Activated CD4-positive, alpha-beta T cell treated with anti-CD3 and anti-CD28 coated beads for 24 hours (primary cell): ENCODE results near the gene EPS8.
A peak's percentile ranks its signal among the peaks of the same experiment; 100 is the strongest.

Experiments used
- DNase-seq, 2 donors: peaks; one replicate each; pipeline ENCODE4 v3.0.0-alpha.2; 2020; ENCODE audit warnings: low read depth in 2 of 2

Gene EPS8

GRCh38 chr12:15602051-15602672 is 187.0 kb downstream of the EPS8 start:
- DNase-seq = no peak

- DNase-seq = no peak
Measured at GRCh38 chr12:15601210-15601800, 187.9 kb downstream of the EPS8 start.

GRCh38 chr12:15600223-15600935 is 188.8 kb downstream of the EPS8 start:
- DNase-seq = no peak

- no peak for DNase-seq
Measured at GRCh38 chr12:15599266-15600037, 189.7 kb downstream of the EPS8 start.

GRCh38 chr12:15597125-15597830 is 191.9 kb downstream of the EPS8 start:
- no peak for DNase-seq

- no peak for DNase-seq
Measured at GRCh38 chr12:15596174-15596573, 193.0 kb downstream of the EPS8 start.

GRCh38 chr12:15592934-15593333 is 196.3 kb downstream of the EPS8 start:
- DNase-seq = no peak

- DNase-seq = no peak
Measured at GRCh38 chr12:15591811-15592210, 197.4 kb downstream of the EPS8 start.

- DNase-seq = peak in 1 of 2 donors; percentile 13
Measured at GRCh38 chr12:15590180-15590826, 198.9 kb downstream of the EPS8 start.

- DNase-seq = no peak
Measured at GRCh38 chr12:15589328-15590032, 199.7 kb downstream of the EPS8 start.

- no peak for DNase-seq
Measured at GRCh38 chr12:15584366-15585041, 204.7 kb downstream of the EPS8 start.

- no peak for DNase-seq
Measured at GRCh38 chr12:15583804-15584203, 205.4 kb downstream of the EPS8 start.

- no peak for DNase-seq
Measured at GRCh38 chr12:15581006-15581405, 208.2 kb downstream of the EPS8 start.

- no peak for DNase-seq
Measured at GRCh38 chr12:15580431-15580830, 208.8 kb downstream of the EPS8 start.

- no peak for DNase-seq
Measured at GRCh38 chr12:15575671-15576541, 213.3 kb downstream of the EPS8 start.

GRCh38 chr12:15574353-15574752 is 214.8 kb downstream of the EPS8 start:
- DNase-seq = no peak
